HG02759 (cell line): Measurements from ENCODE around the gene DSCAM.
"Not testable (repeated sequence)": the region's sequence is repeated elsewhere in the genome, so short reads cannot be mapped to it uniquely, and the experiment has no call there.

ENCODE experiments used
- ATAC-seq: cut with Tn5 transposase; IDR thresholded peaks from one replicate; pipeline ENCODE4 v1.9.1; 2021; ENCODE audit warnings: mild to moderate bottlenecking, moderate library complexity; ENCODE audit not compliant: unreplicated experiment

Gene DSCAM

DNA sequence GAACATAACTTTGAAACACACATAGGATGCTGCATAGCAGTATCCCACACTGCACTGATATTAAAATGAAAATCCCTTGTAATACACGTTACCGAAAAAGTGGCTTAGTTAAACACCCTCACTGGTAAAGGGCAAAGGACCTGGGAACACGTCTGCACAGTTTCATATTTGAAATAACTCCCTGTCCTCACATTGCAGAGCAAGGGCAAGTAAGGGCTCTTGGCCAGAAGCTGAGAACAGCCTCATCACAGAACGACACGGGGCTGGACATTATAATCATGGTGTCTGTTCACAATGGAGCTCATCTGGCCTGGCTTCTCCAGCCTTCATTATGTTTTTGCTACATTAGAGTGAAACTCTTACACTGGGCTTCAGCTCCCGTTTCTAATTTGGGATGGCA lies 772.8 kb downstream of the DSCAM start:
- ATAC-seq = no peak

GRCh38 chr21:40073642-40074041 lies 773.3 kb downstream of the DSCAM start:
- ATAC-seq = no peak

GRCh38 chr21:40070871-40071270 lies 776.1 kb downstream of the DSCAM start:
- ATAC-seq = no peak

DNA sequence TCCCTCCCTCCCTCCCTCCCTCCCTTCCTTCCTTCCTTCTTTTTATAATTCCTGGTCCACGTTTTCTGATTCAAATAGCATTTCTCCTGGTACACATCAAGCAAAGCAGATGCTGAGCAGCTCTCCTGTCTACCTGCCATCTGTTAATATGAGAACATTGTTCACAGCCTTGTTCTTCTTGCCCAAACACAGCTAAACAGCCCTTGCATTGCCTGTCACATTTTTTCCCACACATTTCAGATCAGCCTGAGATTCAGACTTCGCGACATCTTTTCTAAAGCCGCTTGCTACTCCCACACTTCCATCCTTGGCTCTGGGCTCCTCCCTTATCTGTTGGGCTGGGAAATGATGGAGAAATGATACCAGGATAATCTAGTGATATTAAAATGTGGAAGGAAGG lies 779.2 kb downstream of the DSCAM start:
- no peak for ATAC-seq

- no peak for ATAC-seq
Measured at GRCh38 chr21:40066221-40066620, 780.7 kb downstream of the DSCAM start.

DNA sequence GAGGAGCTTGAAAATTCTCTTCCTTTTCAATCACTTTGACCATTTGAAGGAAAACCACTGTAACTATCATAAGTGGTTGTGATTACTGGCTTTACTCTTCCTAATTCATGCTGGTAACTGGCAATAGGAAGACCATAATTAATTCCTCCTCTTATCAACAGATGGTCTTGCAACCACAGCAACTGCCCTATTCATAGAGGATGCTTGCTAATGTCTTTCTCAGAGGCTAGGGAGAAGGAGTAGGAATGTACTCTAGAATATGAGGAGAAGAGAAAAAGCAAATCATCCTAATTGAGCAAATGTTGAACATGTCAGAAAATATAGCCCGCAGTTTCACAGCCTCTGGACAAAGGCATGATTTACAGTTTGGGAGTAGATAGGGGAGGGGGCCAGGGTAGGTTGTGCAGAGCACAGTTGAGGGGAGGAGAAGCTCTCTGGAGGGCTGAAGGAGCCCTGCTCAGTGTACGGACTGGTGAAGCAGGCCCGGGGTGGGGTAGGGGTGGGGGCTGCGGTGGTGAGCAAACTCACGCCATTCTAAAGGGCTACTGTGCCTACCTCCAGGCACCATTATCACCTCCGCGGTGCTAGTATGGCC lies 786.8 kb downstream of the DSCAM start:
- ATAC-seq = no peak

GRCh38 chr21:40057331-40057730 lies 789.6 kb downstream of the DSCAM start:
- ATAC-seq = no peak

DNA sequence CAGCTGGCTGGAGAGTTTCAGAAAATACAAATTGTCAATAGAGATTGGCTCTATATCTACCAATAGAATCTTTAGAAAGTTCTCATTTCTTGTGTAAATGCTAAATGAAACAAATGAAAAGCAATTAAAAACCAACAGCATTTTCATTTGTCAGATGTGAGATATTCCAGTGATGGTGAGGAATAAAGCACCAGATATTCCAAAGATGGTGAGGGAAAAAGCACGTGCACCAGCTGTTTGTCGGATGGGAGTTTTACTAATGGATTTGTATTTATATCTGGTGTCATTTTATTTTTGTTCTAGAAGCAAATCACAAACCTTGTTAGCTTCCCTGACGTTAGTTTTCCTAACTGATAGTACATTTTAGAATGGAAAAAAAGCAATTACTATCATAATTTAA lies 790.9 kb downstream of the DSCAM start:
- no peak for ATAC-seq

DNA sequence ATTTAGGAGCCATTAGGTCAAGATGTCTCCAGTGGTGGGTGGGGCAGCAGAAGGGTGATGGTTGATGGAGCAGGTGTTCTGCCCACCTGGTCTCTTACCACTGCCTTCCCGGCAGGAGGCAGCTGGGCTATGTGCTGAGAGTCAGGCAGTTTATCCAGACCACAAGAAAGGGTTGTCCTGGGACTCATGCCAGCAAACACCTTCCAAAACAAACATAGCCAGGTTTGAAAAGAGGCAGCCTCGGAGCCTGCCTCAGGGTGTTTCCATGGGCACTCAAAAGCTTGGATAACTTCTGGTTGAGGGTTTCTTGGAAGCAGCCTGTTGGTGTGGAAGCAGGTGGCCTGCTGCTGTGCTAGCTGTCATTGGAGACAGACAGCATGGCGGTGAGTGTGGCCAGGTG lies 792.6 kb downstream of the DSCAM start:
- ATAC-seq = no peak

GRCh38 chr21:40053007-40053406 lies 794.0 kb downstream of the DSCAM start:
- no peak for ATAC-seq

GRCh38 chr21:40052276-40052675 lies 794.7 kb downstream of the DSCAM start:
- no peak for ATAC-seq

DNA sequence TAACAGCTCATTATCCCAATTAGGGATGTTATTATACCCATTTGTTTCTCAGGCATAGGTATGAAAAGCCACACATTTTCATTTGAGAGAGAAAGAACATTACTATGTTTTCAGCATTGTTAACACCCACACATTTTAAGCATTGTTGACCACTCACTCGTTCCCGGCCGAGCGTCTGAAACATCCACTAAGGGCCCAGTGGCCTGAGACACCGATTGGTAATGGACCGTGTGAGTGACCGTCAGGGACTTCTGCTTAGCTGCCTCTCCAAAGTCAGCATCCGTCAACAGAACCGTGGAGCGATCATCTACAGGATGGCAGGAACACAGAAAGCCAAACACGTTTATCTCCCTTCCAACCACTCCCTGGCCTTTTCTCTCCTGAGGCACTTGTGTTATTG lies 795.2 kb downstream of the DSCAM start:
- no peak for ATAC-seq

- ATAC-seq = no peak
Measured at GRCh38 chr21:40049931-40050290, 797.0 kb downstream of the DSCAM start.

- ATAC-seq = no peak
Measured at GRCh38 chr21:40049031-40049930, 797.7 kb downstream of the DSCAM start.

DNA sequence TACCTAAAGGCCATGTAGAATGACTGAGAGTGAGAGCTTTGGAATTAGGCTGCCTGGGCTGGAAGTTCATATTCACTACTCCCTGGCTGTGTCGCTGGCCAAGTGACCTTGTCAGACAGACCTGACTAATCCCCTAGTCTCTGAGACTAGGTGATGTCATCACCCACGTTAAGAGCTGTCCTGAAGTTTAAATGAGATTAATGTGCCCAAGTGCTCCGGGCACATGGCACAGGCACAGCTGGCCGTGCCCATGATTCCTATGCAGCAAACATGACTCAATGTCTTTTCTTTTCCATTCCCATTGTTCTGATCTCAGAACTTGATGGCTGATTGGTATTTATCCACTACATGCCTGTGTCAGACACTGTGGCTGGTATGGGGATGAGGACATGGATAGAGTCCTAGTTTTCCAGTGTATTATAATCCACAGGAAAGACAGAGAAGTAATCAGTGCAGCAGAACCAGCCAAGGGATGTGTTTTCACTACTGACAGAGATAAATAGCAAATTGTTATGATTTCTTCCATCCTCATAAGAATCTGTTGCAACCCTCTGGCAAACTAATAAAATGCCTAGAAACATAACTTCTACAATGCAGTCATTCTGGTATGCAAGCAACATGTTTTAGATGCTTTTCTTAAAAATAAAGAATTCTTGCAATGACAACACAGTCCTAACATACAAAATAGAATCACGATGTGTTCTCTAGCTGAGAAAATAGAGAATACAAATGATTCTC lies 798.8 kb downstream of the DSCAM start:
- no peak for ATAC-seq

DNA sequence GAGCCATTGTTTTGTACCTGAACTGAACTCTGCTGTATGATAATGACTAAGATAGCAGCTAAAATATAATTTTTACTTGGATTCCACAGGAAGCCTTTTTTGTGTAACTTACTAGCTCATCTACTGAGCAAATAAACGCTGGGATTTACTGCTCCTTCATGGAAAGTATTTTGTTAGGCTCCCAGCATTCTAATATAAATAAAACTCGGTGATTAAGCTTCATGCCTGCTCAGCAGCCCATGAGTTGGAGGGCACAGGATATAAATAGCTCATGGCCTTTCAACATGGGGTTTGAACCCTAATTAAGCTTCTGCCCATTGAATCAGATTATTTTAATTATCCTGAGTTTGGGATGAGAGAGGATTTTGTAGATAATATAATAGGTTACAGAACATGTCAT lies 799.7 kb downstream of the DSCAM start:
- ATAC-seq = no peak

GRCh38 chr21:40043866-40044265 lies 803.1 kb downstream of the DSCAM start:
- ATAC-seq = no peak

GRCh38 chr21:40043423-40043822 lies 803.5 kb downstream of the DSCAM start:
- no peak for ATAC-seq

GRCh38 chr21:40041446-40041845 lies 805.5 kb downstream of the DSCAM start:
- no peak for ATAC-seq

DNA sequence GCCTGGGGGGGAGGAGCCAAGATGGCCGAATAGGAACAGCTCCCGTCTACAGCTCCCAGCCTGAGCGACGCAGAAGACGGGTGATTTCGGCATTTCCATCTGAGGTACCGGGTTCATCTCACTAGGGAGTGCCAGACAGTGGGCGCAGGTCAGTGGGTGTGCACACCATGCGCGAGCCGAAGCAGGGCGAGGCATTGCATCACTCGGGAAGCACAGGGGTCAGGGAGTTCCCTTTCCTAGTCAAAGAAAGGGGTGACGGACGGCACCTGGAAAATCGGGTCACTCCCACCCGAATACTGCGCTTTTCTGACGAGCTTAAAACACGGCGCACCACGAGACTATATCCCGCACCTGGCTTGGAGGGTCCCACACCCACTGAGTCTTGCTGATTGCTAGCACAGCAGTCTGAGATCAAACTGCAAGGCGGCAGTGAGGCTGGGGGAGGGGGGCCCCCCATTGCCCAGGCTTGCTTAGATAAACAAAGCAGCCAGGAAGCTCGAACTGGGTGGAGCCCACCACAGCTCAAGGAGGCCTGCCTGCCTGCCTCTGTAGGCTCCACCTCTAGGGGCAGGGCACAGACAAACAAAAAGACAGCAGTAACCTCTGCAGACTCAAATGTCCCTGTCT lies 813.7 kb downstream of the DSCAM start:
- not testable (repeated sequence) for ATAC-seq

- ATAC-seq = no peak
Measured at GRCh38 chr21:40029888-40030287, 817.1 kb downstream of the DSCAM start.
